Measurements from ENCODE around the gene MBNL2. TPM values are rescaled to one million over a fixed set of nuclear protein-coding genes. Genes with fewer than 3 reads are reported as not detected.

MBNL2 gene
- total RNA-seq, 4 donors from 2014 or later: 113 to 129 (median 118) TPM

- 83 to 92% methylated on average over 2 to 4 of the region's 6 CpGs for WGBS, 2 donors (ENCODE audit: low coverage in 1 of 2)
- H3K27me3 ChIP-seq: no peaks in the 10 kb centered on the region
- TF ChIP-seq EP300 (IDR thresholded peaks at IDR 0.05): no peak
- TF ChIP-seq POLR2AphosphoS5 (IDR thresholded peaks at IDR 0.05): no peak
- TF ChIP-seq POLR2A (IDR thresholded peaks at IDR 0.05): no peak
- no peak for TF ChIP-seq CTCF (IDR thresholded peaks at IDR 0.05)
- no peak for ATAC-seq
- no peak overlapping the region for H3K27ac ChIP-seq
- no peaks in the 10 kb centered on the region for H3K9me3 ChIP-seq
- H3K4me1 ChIP-seq: peaks cover 0 to 21% (median 2%) of the 10 kb centered on the region in 3 donors
- peaks cover 0 to 46% of the 10 kb centered on the region in 2 donors for H3K36me3 ChIP-seq
- no peak overlapping the region for H3K4me3 ChIP-seq
Measured at GRCh38 chr13:97373787-97374186, 151.7 kb downstream of the MBNL2 start.

GRCh38 chr13:97376981-97377380 lies 154.8 kb downstream of the MBNL2 start:
- Histone ChIP-seq H3K36me3 (peaks cover 0 to 59% of the 10 kb centered on the region in 2 donors), H3K27me3 (no peaks in the 10 kb centered on the region), H3K9me3 (no peaks in the 10 kb centered on the region), H3K4me1 (peaks cover 0 to 7% (median 0%) of the 10 kb centered on the region in 3 donors), H3K27ac (no peak overlapping the region), H3K4me3 (no peak overlapping the region)
- no peak for ATAC-seq
- TF ChIP-seq POLR2AphosphoS5 (IDR thresholded peaks at IDR 0.05): no peak
- WGBS, 2 donors (ENCODE audit: low coverage in 1 of 2): 81 to 100% methylated on average over 3 to 6 of the region's 6 CpGs

- Histone ChIP-seq H3K4me1 (peaks cover 0 to 2% (median 0%) of the 10 kb centered on the region in 3 donors), H3K36me3 (peaks cover 0 to 66% of the 10 kb centered on the region in 2 donors), H3K27ac (no peak overlapping the region), H3K9me3 (no peaks in the 10 kb centered on the region), H3K4me3 (no peak overlapping the region), H3K27me3 (no peaks in the 10 kb centered on the region)
- no peak for TF ChIP-seq CTCF (IDR thresholded peaks at IDR 0.05)
- no peak for TF ChIP-seq POLR2A (IDR thresholded peaks at IDR 0.05)
- TF ChIP-seq EP300 (IDR thresholded peaks at IDR 0.05): no peak
- no peak for TF ChIP-seq POLR2AphosphoS5 (IDR thresholded peaks at IDR 0.05)
- ATAC-seq: no peak
- 88 to 96% methylated on average over 2 to 5 of the region's 5 CpGs for WGBS, 2 donors (ENCODE audit: low coverage in 1 of 2)
Measured at GRCh38 chr13:97379386-97379785, 157.3 kb downstream of the MBNL2 start.

- WGBS, 2 donors (ENCODE audit: low coverage in 1 of 2): 88 to 98% methylated on average over 5 to 6 of the region's 6 CpGs
- Histone ChIP-seq H3K4me1 (peaks cover 0 to 16% (median 0%) of the 10 kb centered on the region in 3 donors), H3K36me3 (peaks cover 0 to 54% of the 10 kb centered on the region in 2 donors), H3K9me3 (no peaks in the 10 kb centered on the region), H3K4me3 (no peak overlapping the region), H3K27ac (no peak overlapping the region), H3K27me3 (no peaks in the 10 kb centered on the region)
- ATAC-seq: no peak
- TF ChIP-seq POLR2AphosphoS5 (IDR thresholded peaks at IDR 0.05) (no peak), POLR2A (IDR thresholded peaks at IDR 0.05) (no peak), EP300 (IDR thresholded peaks at IDR 0.05) (no peak), CTCF (IDR thresholded peaks at IDR 0.05) (no peak)
Measured at GRCh38 chr13:97380696-97381095, 158.6 kb downstream of the MBNL2 start.

- TF ChIP-seq POLR2AphosphoS5 (IDR thresholded peaks at IDR 0.05) (no peak), POLR2A (IDR thresholded peaks at IDR 0.05) (no peak)
- Histone ChIP-seq H3K36me3 (peaks cover 0 to 54% of the 10 kb centered on the region in 2 donors), H3K27me3 (no peaks in the 10 kb centered on the region), H3K4me3 (no peak overlapping the region), H3K4me1 (peaks cover 0 to 16% (median 0%) of the 10 kb centered on the region in 3 donors), H3K27ac (no peak overlapping the region), H3K9me3 (no peaks in the 10 kb centered on the region)
- ATAC-seq: no peak
- 86 to 100% methylated on average over 1 of the region's 1 CpG for WGBS, 2 donors (ENCODE audit: low coverage in 1 of 2)
Measured at GRCh38 chr13:97381189-97381588, 159.1 kb downstream of the MBNL2 start.

- Histone ChIP-seq H3K27ac (no peak overlapping the region), H3K9me3 (no peaks in the 10 kb centered on the region), H3K27me3 (no peaks in the 10 kb centered on the region), H3K36me3 (peaks cover 0 to 51% of the 10 kb centered on the region in 2 donors), H3K4me1 (peaks cover 0 to 16% (median 0%) of the 10 kb centered on the region in 3 donors), H3K4me3 (no peak overlapping the region)
- WGBS, 2 donors (ENCODE audit: low coverage in 1 of 2): 92 to 100% methylated on average over 2 to 4 of the region's 5 CpGs
- ATAC-seq: no peak
- no peak for TF ChIP-seq EP300 (IDR thresholded peaks at IDR 0.05)
- TF ChIP-seq POLR2AphosphoS5 (IDR thresholded peaks at IDR 0.05): no peak
Measured at GRCh38 chr13:97382276-97382675, 160.1 kb downstream of the MBNL2 start.
